SK-N-SH (cell line): ENCODE measurements around the gene SLC2A5.

Experiments used
- ELF1 ChIP-seq: IDR thresholded peaks from 2 replicates; pipeline ENCODE4 v1.4.0; 2012
- EZH2phosphoT487 ChIP-seq: fragments of 200-600 bp; sonication (generic); IDR thresholded peaks from 2 replicates; pipeline ENCODE4 v1.6.1; 2017; ENCODE audit warnings: low read depth, mixed run types, mild to moderate bottlenecking, antibody characterized with exemption, moderate library complexity, borderline replicate concordance
- FOXM1 ChIP-seq: IDR thresholded peaks from 2 replicates; pipeline ENCODE4 v1.4.0; 2012; ENCODE audit warnings: low read depth, mild to moderate bottlenecking
- MXI1 ChIP-seq: IDR thresholded peaks from 2 replicates; pipeline ENCODE4 v1.6.1; 2012; ENCODE audit warnings: mild to moderate bottlenecking, low read depth, low read length, improper control_type of control experiment
- POLR2AphosphoS5 ChIP-seq: IDR thresholded peaks from 2 replicates; pipeline ENCODE4 v1.6.1; 2012; ENCODE audit warnings: low read depth, low read length
- REST ChIP-seq: IDR thresholded peaks from 2 replicates; pipeline ENCODE4 v1.6.1; 2012; ENCODE audit warnings: mild to moderate bottlenecking, low read depth, low read length, moderate library complexity
- SIN3A ChIP-seq: IDR thresholded peaks from 2 replicates; pipeline ENCODE4 v1.6.1; 2012; ENCODE audit warnings: low read depth, mild to moderate bottlenecking, low read length, moderate library complexity, borderline replicate concordance
- YY1 ChIP-seq: IDR thresholded peaks from 2 replicates; pipeline ENCODE4 v1.4.0; 2012; ENCODE audit warnings: low read depth, mild to moderate bottlenecking
- TF ChIP-seq, protein P1 (sequence below): fragments of 200-600 bp; sonication (generic); IDR thresholded peaks from 2 replicates; pipeline ENCODE4 v1.6.1; 2017; ENCODE audit warnings: antibody characterized with exemption, mild to moderate bottlenecking, moderate library complexity

- TF ChIP-seq, protein P1, sequence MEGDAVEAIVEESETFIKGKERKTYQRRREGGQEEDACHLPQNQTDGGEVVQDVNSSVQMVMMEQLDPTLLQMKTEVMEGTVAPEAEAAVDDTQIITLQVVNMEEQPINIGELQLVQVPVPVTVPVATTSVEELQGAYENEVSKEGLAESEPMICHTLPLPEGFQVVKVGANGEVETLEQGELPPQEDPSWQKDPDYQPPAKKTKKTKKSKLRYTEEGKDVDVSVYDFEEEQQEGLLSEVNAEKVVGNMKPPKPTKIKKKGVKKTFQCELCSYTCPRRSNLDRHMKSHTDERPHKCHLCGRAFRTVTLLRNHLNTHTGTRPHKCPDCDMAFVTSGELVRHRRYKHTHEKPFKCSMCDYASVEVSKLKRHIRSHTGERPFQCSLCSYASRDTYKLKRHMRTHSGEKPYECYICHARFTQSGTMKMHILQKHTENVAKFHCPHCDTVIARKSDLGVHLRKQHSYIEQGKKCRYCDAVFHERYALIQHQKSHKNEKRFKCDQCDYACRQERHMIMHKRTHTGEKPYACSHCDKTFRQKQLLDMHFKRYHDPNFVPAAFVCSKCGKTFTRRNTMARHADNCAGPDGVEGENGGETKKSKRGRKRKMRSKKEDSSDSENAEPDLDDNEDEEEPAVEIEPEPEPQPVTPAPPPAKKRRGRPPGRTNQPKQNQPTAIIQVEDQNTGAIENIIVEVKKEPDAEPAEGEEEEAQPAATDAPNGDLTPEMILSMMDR = no peak
- TF ChIP-seq POLR2AphosphoS5 = no peak
- no peak for TF ChIP-seq REST
- no peak for TF ChIP-seq EZH2phosphoT487
- no peak for TF ChIP-seq YY1
- no peak for TF ChIP-seq FOXM1
- TF ChIP-seq MXI1 = no peak
- TF ChIP-seq ELF1 = no peak
- TF ChIP-seq SIN3A = no peak
Measured at GRCh38 chr1:9086045-9086444, 16.6 kb upstream of the SLC2A5 start.
